GM20000 (cell line): ENCODE results near the gene ZBTB3.
A peak's percentile ranks its signal among the peaks of the same experiment; 100 is the strongest.
"Not testable (repeated sequence)": the region's sequence is repeated elsewhere in the genome, so short reads cannot be mapped to it uniquely, and the experiment has no call there.

Experiments
- DNase-seq: peaks from one replicate; pipeline ENCODE4 v3.0.0; 2012; ENCODE audit warnings: low spot score
- CTCF ChIP-seq: IDR thresholded peaks from 2 replicates; pipeline ENCODE4 v1.5.1; 2012; ENCODE audit warnings: mild to moderate bottlenecking, control low read depth; ENCODE audit errors: extremely low read depth, missing control alignments

ZBTB3 gene

DNA sequence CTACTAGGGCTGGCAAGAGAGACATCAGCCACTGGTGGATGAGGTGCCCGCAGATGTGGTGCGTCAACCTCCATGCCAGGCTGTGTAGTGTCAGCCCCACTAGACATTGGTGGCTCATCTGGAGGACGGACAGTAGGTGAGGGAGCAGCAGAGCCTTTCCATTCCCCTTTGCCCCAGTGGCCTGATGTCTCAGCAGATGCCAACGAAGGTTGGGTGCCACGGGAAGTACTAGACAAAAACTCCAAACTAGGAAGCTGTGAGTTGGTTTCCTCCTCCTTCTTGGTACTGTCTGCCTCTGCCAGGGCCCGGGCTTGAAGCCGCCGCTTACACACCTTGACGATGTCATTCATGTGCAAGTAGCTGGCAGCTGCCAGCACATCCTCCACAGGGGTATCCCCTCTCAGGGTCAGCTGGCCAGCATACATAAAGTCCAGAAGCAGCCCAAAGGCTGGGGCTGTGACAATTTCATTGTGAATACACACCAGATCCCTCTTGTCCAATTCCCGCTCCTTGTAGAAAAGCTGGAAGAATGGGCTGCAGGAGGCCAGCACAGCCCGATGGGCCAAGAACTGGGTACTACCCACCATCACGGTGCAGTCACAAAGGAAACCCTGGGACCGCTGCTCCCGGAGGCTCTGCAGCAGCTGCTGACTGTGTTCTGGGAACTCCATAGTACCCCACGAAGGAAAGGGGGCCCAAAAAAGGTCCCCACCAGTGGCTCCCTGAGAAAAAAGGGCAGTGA, 795 bp downstream of the ZBTB3 start:
- no peak for DNase-seq
- no peak for TF ChIP-seq CTCF

- no peak for TF ChIP-seq CTCF
- no peak for DNase-seq
These were observed 1.7 kb downstream of the ZBTB3 start for GRCh38 chr11:62752177-62752785.

DNA sequence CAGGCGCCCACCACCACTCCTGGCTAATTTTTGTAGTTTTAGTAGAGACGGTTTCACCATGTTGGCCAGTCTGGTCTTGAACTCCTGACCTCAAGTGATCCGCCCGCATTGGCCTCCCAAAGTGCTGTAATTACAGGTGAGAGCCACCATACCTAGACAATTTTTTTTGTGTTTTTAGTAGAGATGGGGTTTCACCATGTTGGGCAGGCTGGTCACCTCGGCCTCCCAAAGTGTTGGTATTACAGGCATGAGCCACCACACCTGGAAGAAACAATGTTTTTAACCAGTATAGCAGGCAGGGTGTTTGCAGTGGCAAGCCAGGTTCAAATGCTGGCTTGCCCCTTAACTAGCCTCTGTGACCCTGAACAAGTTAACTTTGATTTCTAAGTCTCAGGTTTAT, 4.0 kb downstream of the ZBTB3 start:
- not testable (repeated sequence) for DNase-seq

- no peak for TF ChIP-seq CTCF
These were observed 6.3 kb downstream of the ZBTB3 start for GRCh38 chr11:62747475-62748160.

GRCh38 chr11:62737196-62737595, 16.8 kb downstream of the ZBTB3 start:
- no peak for DNase-seq

More at GRCh38 chr11:62747475-62748160, 6.3 kb downstream of the ZBTB3 start:
- no peak for DNase-seq

DNA sequence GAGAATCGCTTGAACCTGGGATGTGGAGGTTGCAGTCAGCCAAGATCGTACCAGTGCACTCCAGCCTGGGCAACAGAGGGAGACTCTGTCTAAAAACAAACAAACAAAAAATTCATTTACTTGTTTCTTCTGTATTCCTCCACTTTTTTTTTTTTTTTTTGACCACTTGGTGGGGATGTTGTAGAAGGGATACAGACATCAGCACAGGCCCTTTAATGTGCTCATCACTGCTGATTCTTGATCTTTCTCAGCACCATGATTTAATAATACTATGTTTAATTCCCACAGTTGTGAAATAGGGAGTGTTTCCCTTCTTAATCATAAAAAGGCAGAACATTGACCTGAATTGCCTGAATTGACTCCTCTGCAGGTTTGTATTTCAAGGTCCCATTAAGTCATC, 21.1 kb downstream of the ZBTB3 start:
- no peak for DNase-seq
- no peak for TF ChIP-seq CTCF

More at GRCh38 chr11:62737196-62737595, 16.8 kb downstream of the ZBTB3 start:
- no peak for TF ChIP-seq CTCF

- not testable (repeated sequence) for DNase-seq
These were observed 23.9 kb downstream of the ZBTB3 start for GRCh38 chr11:62730076-62730475.

- peak; percentile 77 for DNase-seq
- TF ChIP-seq CTCF, result no peak
These were observed 25.6 kb downstream of the ZBTB3 start, which contains the start of gene TTC9C for GRCh38 chr11:62728171-62728988. TTC9C (plus strand) TSS chr11:62728486; CDS start chr11:62728849, 363 bp downstream.
